K562 (cell line): ENCODE measurements around the gene RALGAPA2.

Experiments used
- FOXJ2 ChIP-seq: fragments of 200-800 bp; sonication (Bioruptor generic); IDR thresholded peaks from 2 replicates; pipeline ENCODE4 v1.6.1; 2016; ENCODE audit warnings: missing genetic modification characterization, missing compliant biosample characterization
- RAD21 ChIP-seq, 2 experiments: fragments of 250-450 bp in 1 of 2; fragments of 450-650 bp in 1 of 2; sonication (Bioruptor Pico) in 1 of 2; formaldehyde crosslinking in 1 of 2; IDR thresholded peaks in 1 of 2; conservative IDR thresholded peaks in 1 of 2; 2 replicates each; pipeline versions ENCODE4 v1.4.0 to v1.8.0; 2020 to 2022; ENCODE audit warnings: mild to moderate bottlenecking in 2 of 2, moderate library complexity in 1 of 2

GRCh38 chr20:20393207-20394120 lies 319.0 kb downstream of the RALGAPA2 start:
- TF ChIP-seq RAD21 (CRISPR knock-in tag; conservative IDR thresholded peaks at IDR 0.05 in 1 of 2, IDR thresholded peaks at IDR 0.05 in 1 of 2), result no peak
- no peak for TF ChIP-seq FOXJ2 (tag)
